ENCODE data around the gene MMP25. TPM values are rescaled to one million over a fixed set of nuclear protein-coding genes. Genes with fewer than 3 reads are reported as not detected.
"Not testable (repeated sequence)": the region's sequence is repeated elsewhere in the genome, so short reads cannot be mapped to it uniquely, and the experiment has no call there.

The MMP25 gene
- total RNA-seq, 6 donors from 2014 or later: 10.0 to 41.4 (median 20.5) TPM

DNA sequence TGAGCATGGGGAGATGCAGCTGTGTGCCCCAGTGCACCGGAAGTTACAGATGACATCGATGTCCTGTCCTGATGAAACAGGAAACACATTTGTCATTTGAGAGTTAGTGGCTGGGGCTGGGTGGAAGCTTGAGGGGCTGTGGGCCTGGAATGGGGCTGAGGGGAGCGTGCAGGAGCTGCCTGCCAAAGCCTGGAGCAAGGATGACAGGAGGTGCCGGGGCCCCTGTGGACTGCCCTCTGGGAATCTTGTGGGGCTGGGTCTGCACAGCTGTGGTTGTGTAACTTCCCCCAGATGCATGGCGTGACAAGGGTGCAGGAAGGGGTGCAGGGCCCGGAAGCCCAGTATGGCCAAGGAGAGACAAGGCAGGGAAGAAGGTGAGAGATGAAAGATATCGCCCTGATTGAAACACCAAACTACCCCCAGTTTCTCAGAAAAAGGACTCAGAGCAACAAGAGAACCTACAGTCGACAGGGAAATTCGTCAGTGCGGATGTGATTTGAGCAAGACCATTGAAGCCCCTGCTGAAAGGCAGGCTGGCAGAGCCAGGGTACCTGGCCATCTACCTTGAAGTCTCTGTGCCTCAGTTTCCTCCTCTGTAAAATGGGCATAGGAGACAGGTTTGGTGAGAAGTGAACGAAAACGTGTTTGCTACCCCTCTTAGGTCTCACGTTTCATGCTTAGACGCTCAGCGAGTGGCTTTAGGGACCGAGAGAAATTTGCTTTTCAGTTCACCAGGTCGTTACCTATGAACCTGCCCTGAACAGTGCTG lies 8.8 kb downstream of the MMP25 start:
- 63 to 72% methylated on average over 16 to 17 of the region's 17 CpGs for WGBS, 2 donors
- no peaks in the 10 kb centered on the region for H3K27me3 ChIP-seq
- TF ChIP-seq POLR2AphosphoS5 (IDR thresholded peaks at IDR 0.05) (no peak), EP300 (IDR thresholded peaks at IDR 0.05) (no peak), POLR2A (IDR thresholded peaks at IDR 0.05) (no peak)
- TF ChIP-seq, protein P1, sequence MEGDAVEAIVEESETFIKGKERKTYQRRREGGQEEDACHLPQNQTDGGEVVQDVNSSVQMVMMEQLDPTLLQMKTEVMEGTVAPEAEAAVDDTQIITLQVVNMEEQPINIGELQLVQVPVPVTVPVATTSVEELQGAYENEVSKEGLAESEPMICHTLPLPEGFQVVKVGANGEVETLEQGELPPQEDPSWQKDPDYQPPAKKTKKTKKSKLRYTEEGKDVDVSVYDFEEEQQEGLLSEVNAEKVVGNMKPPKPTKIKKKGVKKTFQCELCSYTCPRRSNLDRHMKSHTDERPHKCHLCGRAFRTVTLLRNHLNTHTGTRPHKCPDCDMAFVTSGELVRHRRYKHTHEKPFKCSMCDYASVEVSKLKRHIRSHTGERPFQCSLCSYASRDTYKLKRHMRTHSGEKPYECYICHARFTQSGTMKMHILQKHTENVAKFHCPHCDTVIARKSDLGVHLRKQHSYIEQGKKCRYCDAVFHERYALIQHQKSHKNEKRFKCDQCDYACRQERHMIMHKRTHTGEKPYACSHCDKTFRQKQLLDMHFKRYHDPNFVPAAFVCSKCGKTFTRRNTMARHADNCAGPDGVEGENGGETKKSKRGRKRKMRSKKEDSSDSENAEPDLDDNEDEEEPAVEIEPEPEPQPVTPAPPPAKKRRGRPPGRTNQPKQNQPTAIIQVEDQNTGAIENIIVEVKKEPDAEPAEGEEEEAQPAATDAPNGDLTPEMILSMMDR (IDR thresholded peaks at IDR 0.05): no peak
- H3K4me1 ChIP-seq: peaks cover 15 to 40% (median 24%) of the 10 kb centered on the region in 4 donors
- H3K36me3 ChIP-seq: no peaks in the 10 kb centered on the region
- ATAC-seq (ENCODE audit: low FRiP score in 2 of 2): no peak
- no peaks in the 10 kb centered on the region for H3K9me3 ChIP-seq
- DNase-seq: peak in 1 of 2 donors; percentile 45
- H3K4me3 ChIP-seq: no peak overlapping the region
- peak overlapping the region in 3 of 4 donors; percentile 10 to 67 (median 61) for H3K27ac ChIP-seq

DNA sequence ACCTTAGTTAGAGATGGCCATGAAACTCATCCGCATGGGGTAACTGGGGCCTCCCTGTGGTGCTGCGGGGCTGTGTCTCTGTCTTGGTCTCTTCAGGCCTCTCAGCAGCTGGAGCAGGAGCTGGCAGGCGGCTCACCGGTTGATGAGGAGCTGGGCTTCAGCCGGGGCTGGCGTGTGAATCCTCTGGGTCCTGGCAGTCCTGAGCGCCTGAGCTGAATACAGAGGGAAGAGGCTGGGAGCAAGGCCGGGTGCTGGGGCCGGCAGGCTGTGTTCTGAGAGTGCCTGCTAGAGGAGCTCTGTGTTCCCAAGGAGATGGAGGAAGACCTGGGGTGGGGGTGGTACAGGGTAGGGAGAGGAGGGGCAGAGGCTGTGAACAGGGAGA lies 9.4 kb downstream of the MMP25 start:
- WGBS, 2 donors: 78 to 79% methylated on average over 8 to 9 of the region's 9 CpGs
- not testable (repeated sequence) for ATAC-seq (ENCODE audit: low FRiP score in 2 of 2); H3K9me3 ChIP-seq; H3K27me3 ChIP-seq; H3K4me3 ChIP-seq; H3K36me3 ChIP-seq; DNase-seq
- Histone ChIP-seq H3K4me1 (peaks cover 20 to 40% (median 27%) of the 10 kb centered on the region in 4 donors), H3K27ac (peak overlapping the region in 3 of 4 donors; percentile 10 to 67 (median 61))

DNA sequence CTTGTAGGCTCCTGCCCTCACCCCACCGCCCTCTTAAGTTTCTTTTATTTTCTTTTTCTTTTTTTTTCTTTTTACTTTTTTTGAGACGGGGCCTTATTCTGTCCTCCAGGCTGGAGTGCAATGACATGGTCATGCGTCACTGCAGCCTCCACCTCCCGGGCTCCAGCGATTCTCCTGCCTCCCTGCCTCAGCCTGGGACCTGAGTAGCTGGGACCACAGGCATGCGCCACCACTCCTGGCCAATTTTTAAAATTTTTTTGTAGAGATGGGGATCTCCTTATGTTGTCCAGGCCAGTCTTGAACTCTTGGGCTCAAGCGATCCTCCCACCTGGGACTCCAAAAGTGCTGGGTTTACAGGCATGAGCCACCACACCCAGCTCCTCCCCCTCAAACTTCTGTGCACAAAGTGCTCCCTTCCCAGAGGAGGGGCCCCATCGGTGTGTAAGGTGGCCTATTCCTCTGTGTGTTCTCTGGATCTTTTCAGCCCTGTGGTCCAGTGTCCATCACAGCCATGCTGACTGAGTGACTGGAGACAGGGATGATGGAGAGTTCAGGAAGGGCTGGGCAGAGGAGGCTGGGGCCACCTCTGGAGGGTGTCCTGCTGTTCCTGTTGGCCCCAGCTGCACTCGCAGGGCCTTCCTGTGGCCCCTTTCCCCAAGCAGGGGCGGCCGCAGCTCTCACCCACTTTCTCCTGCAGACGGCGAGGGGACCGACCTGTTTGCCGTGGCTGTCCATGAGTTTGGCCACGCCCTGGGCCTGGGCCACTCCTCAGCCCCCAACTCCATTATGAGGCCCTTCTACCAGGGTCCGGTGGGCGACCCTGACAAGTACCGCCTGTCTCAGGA lies 10.2 kb downstream of the MMP25 start:
- TF ChIP-seq EP300 (IDR thresholded peaks at IDR 0.05) (no peak), POLR2AphosphoS5 (IDR thresholded peaks at IDR 0.05) (no peak), POLR2A (IDR thresholded peaks at IDR 0.05) (no peak)
- TF ChIP-seq, protein P1 (IDR thresholded peaks at IDR 0.05): no peak
- peak overlapping the region in 1 of 4 donors; percentile 67 for H3K27ac ChIP-seq
- H3K36me3 ChIP-seq: no peaks in the 10 kb centered on the region
- no peak overlapping the region for H3K4me3 ChIP-seq
- H3K4me1 ChIP-seq: peaks cover 20 to 40% (median 27%) of the 10 kb centered on the region in 4 donors
- no peaks in the 10 kb centered on the region for H3K27me3 ChIP-seq
- WGBS, 2 donors: 84 to 88% methylated on average over 18 to 19 of the region's 19 CpGs
- DNase-seq (no peak), ATAC-seq (ENCODE audit: low FRiP score in 2 of 2) (no peak)
- no peaks in the 10 kb centered on the region for H3K9me3 ChIP-seq

DNA sequence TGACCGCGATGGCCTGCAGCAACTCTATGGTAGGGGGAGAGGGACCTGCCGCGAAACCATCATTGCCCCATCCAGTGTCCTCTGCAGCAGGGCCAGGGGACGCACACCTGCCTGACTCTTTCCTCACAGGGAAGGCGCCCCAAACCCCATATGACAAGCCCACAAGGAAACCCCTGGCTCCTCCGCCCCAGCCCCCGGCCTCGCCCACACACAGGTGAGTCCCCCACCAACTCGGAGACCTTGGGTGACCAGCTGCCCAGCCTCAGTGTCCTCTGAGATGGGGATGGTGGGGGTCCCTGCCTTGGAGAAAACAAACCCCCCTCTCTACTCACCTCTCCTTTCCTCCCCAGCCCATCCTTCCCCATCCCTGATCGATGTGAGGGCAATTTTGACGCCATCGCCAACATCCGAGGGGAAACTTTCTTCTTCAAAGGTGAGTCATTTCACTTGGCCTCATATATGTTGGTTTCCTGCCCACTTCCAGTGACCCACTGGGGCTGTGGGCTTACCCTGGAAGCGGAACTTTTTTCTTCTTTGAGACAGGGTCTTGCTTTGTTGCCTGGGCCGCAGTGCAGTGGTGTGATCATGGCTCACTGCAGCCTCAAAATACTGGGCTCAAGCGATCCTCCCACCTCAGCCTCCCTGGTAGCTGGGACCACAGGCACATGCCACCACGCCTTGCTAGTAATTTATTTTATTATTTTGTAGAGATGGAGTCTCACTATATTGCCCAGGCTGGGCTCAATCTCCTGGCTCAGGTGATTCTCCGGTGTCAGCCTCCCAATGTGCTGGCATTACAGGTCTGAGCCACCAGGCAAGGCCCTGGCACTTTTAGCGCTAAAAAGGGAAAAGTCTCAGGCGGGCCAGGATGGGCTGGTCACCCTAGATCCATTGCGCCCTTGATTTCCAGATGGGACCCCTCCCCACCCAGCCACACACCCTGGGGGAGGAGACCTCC lies 11.1 kb downstream of the MMP25 start:
- peak overlapping the region in 3 of 4 donors; percentile 88 to 98 (median 91) for H3K27ac ChIP-seq
- no peaks in the 10 kb centered on the region for H3K9me3 ChIP-seq
- H3K4me1 ChIP-seq: peaks cover 20 to 40% (median 27%) of the 10 kb centered on the region in 4 donors
- no peaks in the 10 kb centered on the region for H3K27me3 ChIP-seq
- DNase-seq (peak in 1 of 2 donors; percentile 75), ATAC-seq (ENCODE audit: low FRiP score in 2 of 2) (no peak)
- TF ChIP-seq EP300 (IDR thresholded peaks at IDR 0.05): no peak
- no peak for TF ChIP-seq POLR2AphosphoS5 (IDR thresholded peaks at IDR 0.05)
- TF ChIP-seq POLR2A (IDR thresholded peaks at IDR 0.05): no peak
- TF ChIP-seq, protein P1 (IDR thresholded peaks at IDR 0.05): no peak
- no peaks in the 10 kb centered on the region for H3K36me3 ChIP-seq
- 89 to 92% methylated on average over 20 of the region's 22 CpGs for WGBS, 2 donors
- H3K4me3 ChIP-seq: peak overlapping the region in 3 of 4 donors; percentile 71 to 95 (median 72)
